ENCODE measurements around the gene OR2F1. TPM values are rescaled to one million over a fixed set of nuclear protein-coding genes. Genes with fewer than 3 reads are reported as not detected.
"Not testable (repeated sequence)": the region's sequence is repeated elsewhere in the genome, so short reads cannot be mapped to it uniquely, and the experiment has no call there.

OR2F1 gene
- polyA plus RNA-seq, 4 donors: 0.06 TPM; not detected in 3

DNA sequence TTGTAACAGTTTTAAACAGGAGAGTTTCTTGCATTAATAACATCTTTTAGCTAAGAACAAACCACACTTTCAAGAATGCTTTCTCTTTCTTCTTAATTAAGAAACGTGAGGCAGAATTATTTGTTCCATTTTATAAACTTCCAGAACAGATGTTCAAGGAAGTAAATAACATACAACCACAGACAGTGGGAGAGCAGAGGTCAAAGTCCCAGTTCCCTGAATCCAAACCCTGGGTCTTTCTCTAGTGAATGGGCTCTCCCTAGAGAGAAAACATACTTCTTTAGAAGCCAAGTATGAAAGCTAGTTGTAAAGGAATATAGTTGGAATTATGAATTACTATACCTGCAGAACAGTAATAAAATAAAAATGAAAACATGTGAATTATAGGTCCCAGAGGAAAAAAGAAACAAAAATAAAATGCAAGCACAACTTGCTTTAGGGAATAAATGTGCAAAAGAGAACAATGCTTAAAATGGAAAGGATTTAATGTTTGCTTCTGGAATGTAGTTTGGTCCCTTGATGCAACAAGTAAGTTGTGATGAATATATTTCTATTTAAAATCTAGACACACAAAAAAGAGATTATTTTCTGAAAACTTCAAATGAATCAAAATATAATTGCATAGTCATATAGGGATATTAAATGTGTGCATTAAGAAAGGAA is 51.5 kb downstream of the OR2F1 start:
- no peak for DNase-seq (ENCODE audit: low read depth in 4 of 4, low spot score in 3 of 4)

DNA sequence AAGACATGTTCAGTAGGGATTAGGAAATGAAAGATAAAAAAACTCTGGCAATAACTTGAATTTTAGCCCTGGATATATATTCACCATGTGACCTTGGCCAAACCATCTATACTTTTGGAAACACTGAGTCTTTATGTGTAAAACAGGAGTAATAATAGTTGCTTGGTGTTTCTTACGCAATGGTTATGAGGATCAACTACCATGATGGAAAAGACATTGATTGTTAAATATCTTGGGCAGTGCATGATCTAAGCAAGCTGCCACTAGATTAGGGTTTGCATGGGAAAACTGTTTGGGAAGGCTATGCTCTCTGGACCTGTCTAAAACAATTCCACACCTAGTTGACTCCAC is 52.0 kb downstream of the OR2F1 start:
- DNase-seq (ENCODE audit: low read depth in 4 of 4, low spot score in 3 of 4): no peak

- DNase-seq (ENCODE audit: low read depth in 4 of 4, low spot score in 3 of 4): no peak
These were observed 54.7 kb downstream of the OR2F1 start for GRCh38 chr7:144009361-144009760.

GRCh38 chr7:144010061-144010460 is 55.4 kb downstream of the OR2F1 start:
- not testable (repeated sequence) for DNase-seq (ENCODE audit: low read depth in 4 of 4, low spot score in 3 of 4)

DNA sequence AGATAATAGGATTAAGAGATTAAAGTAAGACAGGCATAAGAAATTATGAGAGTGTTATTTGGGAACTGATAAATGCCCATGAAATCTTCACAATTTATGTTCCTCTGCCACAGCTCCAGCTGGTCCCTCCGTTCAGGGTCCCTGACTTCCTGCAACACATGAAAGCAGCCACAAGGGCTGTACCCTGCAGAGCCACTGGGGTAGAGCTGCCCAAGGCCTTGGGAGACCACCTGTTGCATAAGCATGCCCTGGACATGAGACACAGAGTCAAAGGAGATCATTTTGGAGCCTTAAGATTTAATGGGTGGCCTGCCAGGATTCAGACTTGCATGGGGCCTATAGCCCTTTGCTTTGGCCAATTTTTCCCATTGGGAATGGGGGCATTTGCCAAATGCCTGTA is 56.2 kb downstream of the OR2F1 start:
- DNase-seq (ENCODE audit: low read depth in 4 of 4, low spot score in 3 of 4): not testable (repeated sequence)

- no peak for DNase-seq (ENCODE audit: low read depth in 4 of 4, low spot score in 3 of 4)
These were observed 57.0 kb downstream of the OR2F1 start for GRCh38 chr7:144011458-144012230.

Other genes starting within 250 kb of the OR2F1 start
- under 1 TPM in 1 of 4 donors, not detected in 3; 0.06 TPM for gene CTAGE6, start 197.1 kb upstream of the OR2F1 start, polyA plus RNA-seq (ENCODE audit: insufficient read length in 4 of 4)
- gene TCAF1, start 52.7 kb upstream of the OR2F1 start, polyA plus RNA-seq (ENCODE audit: insufficient read length in 4 of 4): 10 to 100 TPM; 74.8 to 88.0 (median 86.3) TPM
- not detected for gene OR2F2, start 19.6 kb upstream of the OR2F1 start, polyA plus RNA-seq (ENCODE audit: insufficient read length in 4 of 4)
- not detected for gene OR6B1, start 45.5 kb downstream of the OR2F1 start, polyA plus RNA-seq (ENCODE audit: insufficient read length in 4 of 4)
- under 1 TPM in 3 of 4 donors, not detected in 1; 0.07 to 0.17 (median 0.10) TPM for gene OR2A5, start 94.1 kb downstream of the OR2F1 start, polyA plus RNA-seq (ENCODE audit: insufficient read length in 4 of 4)
- not detected for gene OR2A25, start 115.0 kb downstream of the OR2F1 start, polyA plus RNA-seq (ENCODE audit: insufficient read length in 4 of 4)
- gene OR2A12, start 131.4 kb downstream of the OR2F1 start, polyA plus RNA-seq (ENCODE audit: insufficient read length in 4 of 4): under 1 TPM in 1 of 4 donors, not detected in 3; 0.03 TPM
- gene OR2A2, start 154.7 kb downstream of the OR2F1 start, polyA plus RNA-seq (ENCODE audit: insufficient read length in 4 of 4): not detected
- not detected for gene OR2A14, start 168.3 kb downstream of the OR2F1 start, polyA plus RNA-seq (ENCODE audit: insufficient read length in 4 of 4)
- 10 to 100 TPM in 1 of 4 donors, 1 to 10 TPM in 3; 3.6 to 12.6 (median 6.8) TPM for gene CTAGE4, start 228.6 kb downstream of the OR2F1 start, polyA plus RNA-seq (ENCODE audit: insufficient read length in 4 of 4)
- 10 to 100 TPM; 20.5 to 24.6 (median 23.9) TPM for gene ARHGEF35, start 241.0 kb downstream of the OR2F1 start, polyA plus RNA-seq (ENCODE audit: insufficient read length in 4 of 4)

Data from right renal pelvis (tissue), 4 donors.